Thymus (tissue), 11 donors: ENCODE measurements around the gene GPHN. TPM values are rescaled to one million over a fixed set of nuclear protein-coding genes. Genes with fewer than 3 reads are reported as not detected.

Source experiments
- DNase-seq, 9 donors: peaks; one replicate each; pipeline ENCODE4 v3.0.0-alpha.2; 2013; ENCODE audit warnings: low spot score in 9 of 9, low read depth in 6 of 9, missing footprints in 1 of 9
- H3K27ac ChIP-seq, 2 donors: one replicate each; pipeline ENCODE4 v1.5.1; 2013; ENCODE audit warnings: control low read depth in 1 of 2, low read depth in 1 of 2, low read length in 1 of 2, mild to moderate bottlenecking in 1 of 2, moderate library complexity in 1 of 2
- H3K27me3 ChIP-seq, 2 donors: one replicate each; pipeline ENCODE4 v1.5.1; 2013; ENCODE audit warnings: low read length in 1 of 2; ENCODE audit not compliant: control insufficient read depth in 2 of 2, insufficient read depth in 1 of 2
- H3K36me3 ChIP-seq, 2 donors: one replicate each; pipeline ENCODE4 v1.5.1; 2013; ENCODE audit warnings: low read length in 1 of 2, mild to moderate bottlenecking in 1 of 2, moderate library complexity in 1 of 2; ENCODE audit not compliant: control insufficient read depth in 2 of 2, insufficient read depth in 2 of 2
- H3K4me1 ChIP-seq, 2 donors: one replicate each; pipeline ENCODE4 v1.5.1; 2013; ENCODE audit warnings: low read length in 2 of 2; ENCODE audit not compliant: control insufficient read depth in 2 of 2, insufficient read depth in 2 of 2
- H3K4me3 ChIP-seq, 2 donors: one replicate each; pipeline ENCODE4 v1.5.1; 2013; ENCODE audit warnings: low read length in 2 of 2, control low read depth in 1 of 2, mild to moderate bottlenecking in 1 of 2
- H3K9me3 ChIP-seq, 2 donors: one replicate each; pipeline ENCODE4 v1.5.1; 2013; ENCODE audit warnings: low read length in 1 of 2, mild to moderate bottlenecking in 1 of 2; ENCODE audit not compliant: control insufficient read depth in 2 of 2, insufficient read depth in 1 of 2
- WGBS: extraction: QIAGEN DNeasy Blood & Tissue Kit; methylation state at CpG from one replicate; pipeline ENCODE4 v1.1.7; 2013; 5-methylcytosine and 5-hydroxymethylcytosine counted together
- polyA plus RNA-seq: library from polyadenylated mRNA; stranded (reverse); fragments of 200-250 nt; gene quantifications from one replicate; pipeline ENCODE4 v1.2.3, GENCODE V29; 2013
- total RNA-seq: library from RNA; stranded (reverse); fragments of 120-200 nt; gene quantifications from one replicate; pipeline ENCODE4 v1.2.4, GENCODE V29; 2013
- donor health status: healthy.

GPHN gene
- total and polyA plus RNA-seq, 2 donors: 11.6 to 28.4 TPM

- no peaks in the 10 kb centered on the region for H3K36me3 ChIP-seq
- H3K4me1 ChIP-seq: no peaks in the 10 kb centered on the region
- H3K27ac ChIP-seq: no peak overlapping the region
- no peaks in the 10 kb centered on the region for H3K9me3 ChIP-seq
- H3K4me3 ChIP-seq: no peak overlapping the region
- no peaks in the 10 kb centered on the region for H3K27me3 ChIP-seq
- DNase-seq: no peak
Measured at GRCh38 chr14:67002994-67003753, 495.2 kb downstream of the GPHN start.

GRCh38 chr14:67004521-67004920 lies 496.6 kb downstream of the GPHN start:
- no peaks in the 10 kb centered on the region for H3K9me3 ChIP-seq
- no peaks in the 10 kb centered on the region for H3K36me3 ChIP-seq
- no peak for DNase-seq
- no peaks in the 10 kb centered on the region for H3K27me3 ChIP-seq
- no peak overlapping the region for H3K27ac ChIP-seq
- H3K4me3 ChIP-seq: no peak overlapping the region
- 72% methylated on average over 2 of the region's 2 CpGs for WGBS
- no peaks in the 10 kb centered on the region for H3K4me1 ChIP-seq

DNA sequence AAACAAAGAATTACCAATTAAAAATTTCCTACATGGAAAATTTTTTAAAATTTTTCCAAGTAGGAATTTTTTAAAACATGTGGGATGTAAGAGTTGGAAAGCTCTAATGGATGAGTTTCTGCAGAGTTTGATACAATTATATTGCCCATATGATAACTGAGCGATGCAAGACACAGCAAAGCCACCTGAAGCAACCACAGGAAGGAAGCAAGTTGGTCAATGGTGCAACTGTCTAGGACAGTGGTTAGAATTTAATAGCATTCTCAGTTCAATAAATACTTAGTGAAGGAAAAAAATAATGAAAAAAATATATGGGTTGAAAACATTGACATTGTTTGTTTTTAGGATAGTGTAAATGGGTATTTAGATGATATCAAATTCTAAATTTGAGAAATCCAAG lies 502.7 kb downstream of the GPHN start:
- Histone ChIP-seq H3K27ac (no peak overlapping the region), H3K4me1 (no peaks in the 10 kb centered on the region), H3K27me3 (no peaks in the 10 kb centered on the region), H3K4me3 (no peak overlapping the region), H3K9me3 (no peaks in the 10 kb centered on the region), H3K36me3 (no peaks in the 10 kb centered on the region)
- no peak for DNase-seq
- WGBS: 15% methylated on average over 1 of the region's 1 CpG

GRCh38 chr14:67016856-67017255 lies 508.9 kb downstream of the GPHN start:
- Histone ChIP-seq H3K27ac (no peak overlapping the region), H3K36me3 (no peaks in the 10 kb centered on the region), H3K27me3 (no peaks in the 10 kb centered on the region), H3K4me1 (no peaks in the 10 kb centered on the region), H3K9me3 (no peaks in the 10 kb centered on the region), H3K4me3 (no peak overlapping the region)
- DNase-seq: no peak

- Histone ChIP-seq H3K9me3 (no peaks in the 10 kb centered on the region), H3K36me3 (no peaks in the 10 kb centered on the region), H3K4me1 (no peaks in the 10 kb centered on the region), H3K27me3 (no peaks in the 10 kb centered on the region), H3K27ac (no peak overlapping the region), H3K4me3 (no peak overlapping the region)
- DNase-seq: no peak
Measured at GRCh38 chr14:67018720-67019119, 510.8 kb downstream of the GPHN start.

- DNase-seq: no peak
- Histone ChIP-seq H3K27me3 (no peaks in the 10 kb centered on the region), H3K4me3 (no peak overlapping the region), H3K9me3 (no peaks in the 10 kb centered on the region), H3K27ac (no peak overlapping the region), H3K4me1 (no peaks in the 10 kb centered on the region), H3K36me3 (no peaks in the 10 kb centered on the region)
- WGBS: 96% methylated on average over 3 of the region's 3 CpGs
Measured at GRCh38 chr14:67019796-67020195, 511.8 kb downstream of the GPHN start.

- Histone ChIP-seq H3K27ac (no peak overlapping the region), H3K9me3 (no peaks in the 10 kb centered on the region), H3K27me3 (no peaks in the 10 kb centered on the region), H3K4me3 (no peak overlapping the region), H3K36me3 (no peaks in the 10 kb centered on the region), H3K4me1 (no peaks in the 10 kb centered on the region)
- 97% methylated on average over 3 of the region's 3 CpGs for WGBS
- no peak for DNase-seq
Measured at GRCh38 chr14:67031920-67032774, 524.2 kb downstream of the GPHN start.

DNA sequence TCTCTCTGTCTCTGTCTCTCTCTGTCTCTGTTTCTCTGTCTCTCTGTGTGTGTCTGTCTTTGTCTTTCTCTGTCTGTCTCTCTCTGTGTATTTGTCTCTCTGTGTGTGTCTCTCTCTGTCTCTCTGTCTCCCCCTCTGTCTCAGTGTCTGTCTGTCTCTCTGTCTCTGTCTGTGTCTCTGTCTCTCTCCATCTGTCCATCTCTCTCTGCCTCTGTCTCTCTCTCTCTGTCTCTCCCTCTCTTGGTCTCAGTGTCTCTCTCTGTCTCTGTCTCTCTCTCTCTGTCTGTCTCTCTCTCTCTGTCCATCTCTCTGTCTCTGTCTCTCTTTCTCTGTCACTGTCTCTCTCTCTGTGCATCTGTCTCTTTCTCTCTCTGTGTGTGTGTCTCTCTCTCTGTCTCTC lies 537.5 kb downstream of the GPHN start:
- no peak overlapping the region for H3K4me3 ChIP-seq
- H3K9me3 ChIP-seq: no peaks in the 10 kb centered on the region
- H3K36me3 ChIP-seq: no peaks in the 10 kb centered on the region
- no peaks in the 10 kb centered on the region for H3K4me1 ChIP-seq
- H3K27ac ChIP-seq: no peak overlapping the region
- no peak for DNase-seq
- H3K27me3 ChIP-seq: no peaks in the 10 kb centered on the region

DNA sequence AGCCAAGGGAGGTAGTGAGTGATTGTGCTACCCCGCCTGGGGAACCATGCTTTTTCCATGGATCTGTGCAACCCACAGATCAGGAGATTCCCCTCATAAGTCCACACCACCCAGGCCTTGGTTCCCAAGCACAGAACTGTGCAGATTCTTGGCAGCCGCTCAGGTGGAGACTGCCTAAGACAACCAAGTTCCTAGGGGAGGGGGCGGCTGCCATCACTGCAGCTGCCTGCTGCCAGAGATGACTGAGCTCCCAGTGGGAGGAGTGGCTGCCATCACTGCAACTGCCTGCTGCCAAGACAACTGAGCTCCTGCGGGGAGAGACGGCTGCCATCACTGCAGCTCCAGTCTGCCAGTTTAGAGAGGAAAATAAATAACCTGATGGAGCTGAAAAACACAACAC lies 542.9 kb downstream of the GPHN start:
- no peak overlapping the region for H3K4me3 ChIP-seq
- H3K4me1 ChIP-seq: no peaks in the 10 kb centered on the region
- WGBS: 99% methylated on average over 5 of the region's 5 CpGs
- H3K27ac ChIP-seq: no peak overlapping the region
- no peak for DNase-seq
- H3K27me3 ChIP-seq: no peaks in the 10 kb centered on the region
- no peaks in the 10 kb centered on the region for H3K36me3 ChIP-seq
- H3K9me3 ChIP-seq: peaks cover 0 to 3% of the 10 kb centered on the region in 2 donors
